ENCODE results near the gene GID8.

GID8 gene

GRCh38 chr20:62991196-62991807 lies 53.4 kb downstream of the GID8 start:
- DNase-seq, result no peak

GRCh38 chr20:62991863-62992262 lies 53.9 kb downstream of the GID8 start:
- DNase-seq, result no peak

GRCh38 chr20:62993856-62994494 lies 56.0 kb downstream of the GID8 start:
- DNase-seq, result no peak

GRCh38 chr20:62994869-62995281 lies 56.9 kb downstream of the GID8 start:
- DNase-seq, result no peak

GRCh38 chr20:62995481-62995880 lies 57.5 kb downstream of the GID8 start:
- DNase-seq, result no peak

- DNase-seq, result no peak
These were observed 58.1 kb downstream of the GID8 start for GRCh38 chr20:62995898-62996595.

GRCh38 chr20:62996596-62996982 lies 58.6 kb downstream of the GID8 start:
- DNase-seq, result no peak

GRCh38 chr20:62997417-62998035 lies 59.6 kb downstream of the GID8 start:
- DNase-seq, result peak; percentile 82
